Esophagus muscularis mucosa (tissue), 3 donors: ENCODE measurements around the gene C17orf114.

Experiments used
- POLR2AphosphoS5 ChIP-seq, 2 donors: sonication (generic); formaldehyde crosslinking; IDR thresholded peaks; one replicate each; pipeline ENCODE4 v1.6.1; 2017; ENCODE audit warnings: antibody characterized with exemption in 2 of 2
- TF ChIP-seq, protein P1 (sequence below), 3 experiments: fragments of 200-600 bp in 2 of 3; fragments of 450-650 bp in 1 of 3; sonication (generic) in 2 of 3; IDR thresholded peaks; one replicate each; pipeline ENCODE4 v1.5.1; 2017 to 2019; ENCODE audit warnings: antibody characterized with exemption in 3 of 3, mild to moderate bottlenecking in 2 of 3, moderate library complexity in 1 of 3

- TF ChIP-seq, protein P1, sequence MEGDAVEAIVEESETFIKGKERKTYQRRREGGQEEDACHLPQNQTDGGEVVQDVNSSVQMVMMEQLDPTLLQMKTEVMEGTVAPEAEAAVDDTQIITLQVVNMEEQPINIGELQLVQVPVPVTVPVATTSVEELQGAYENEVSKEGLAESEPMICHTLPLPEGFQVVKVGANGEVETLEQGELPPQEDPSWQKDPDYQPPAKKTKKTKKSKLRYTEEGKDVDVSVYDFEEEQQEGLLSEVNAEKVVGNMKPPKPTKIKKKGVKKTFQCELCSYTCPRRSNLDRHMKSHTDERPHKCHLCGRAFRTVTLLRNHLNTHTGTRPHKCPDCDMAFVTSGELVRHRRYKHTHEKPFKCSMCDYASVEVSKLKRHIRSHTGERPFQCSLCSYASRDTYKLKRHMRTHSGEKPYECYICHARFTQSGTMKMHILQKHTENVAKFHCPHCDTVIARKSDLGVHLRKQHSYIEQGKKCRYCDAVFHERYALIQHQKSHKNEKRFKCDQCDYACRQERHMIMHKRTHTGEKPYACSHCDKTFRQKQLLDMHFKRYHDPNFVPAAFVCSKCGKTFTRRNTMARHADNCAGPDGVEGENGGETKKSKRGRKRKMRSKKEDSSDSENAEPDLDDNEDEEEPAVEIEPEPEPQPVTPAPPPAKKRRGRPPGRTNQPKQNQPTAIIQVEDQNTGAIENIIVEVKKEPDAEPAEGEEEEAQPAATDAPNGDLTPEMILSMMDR (IDR thresholded peaks at IDR 0.05): no peak
- TF ChIP-seq POLR2AphosphoS5 (IDR thresholded peaks at IDR 0.05): no peak
Observed at GRCh38 chr17:4850246-4850645, 48.1 kb upstream of the C17orf114 start.
